GM18499 (cell line): ENCODE results near the gene ADGRL3.
"Not testable (repeated sequence)": the region's sequence is repeated elsewhere in the genome, so short reads cannot be mapped to it uniquely, and the experiment has no call there.

Source experiments
- ATAC-seq: cut with Tn5 transposase; IDR thresholded peaks from one replicate; pipeline ENCODE4 v1.9.1; 2021; ENCODE audit warnings: moderate number of reproducible peaks; ENCODE audit not compliant: insufficient read depth, unreplicated experiment

The ADGRL3 gene

GRCh38 chr4:61204353-61205060, 4.4 kb downstream of the ADGRL3 start:
- ATAC-seq = no peak

- no peak for ATAC-seq
These were observed 4.9 kb downstream of the ADGRL3 start for GRCh38 chr4:61205066-61205465.

- not testable (repeated sequence) for ATAC-seq
These were observed 7.0 kb downstream of the ADGRL3 start for GRCh38 chr4:61207156-61207555.

GRCh38 chr4:61210186-61210939, 10.2 kb downstream of the ADGRL3 start:
- ATAC-seq = no peak

GRCh38 chr4:61211781-61212180, 11.7 kb downstream of the ADGRL3 start:
- ATAC-seq = no peak

- ATAC-seq = no peak
These were observed 12.7 kb downstream of the ADGRL3 start for GRCh38 chr4:61212788-61213187.

- no peak for ATAC-seq
These were observed 14.6 kb downstream of the ADGRL3 start for GRCh38 chr4:61214680-61215079.

GRCh38 chr4:61217222-61217621, 17.1 kb downstream of the ADGRL3 start:
- ATAC-seq = no peak

- no peak for ATAC-seq
These were observed 20.4 kb downstream of the ADGRL3 start for GRCh38 chr4:61220556-61220955.

GRCh38 chr4:61223385-61223784, 23.3 kb downstream of the ADGRL3 start:
- ATAC-seq = no peak

- ATAC-seq = no peak
These were observed 24.4 kb downstream of the ADGRL3 start for GRCh38 chr4:61224573-61224972.

GRCh38 chr4:61225656-61226055, 25.5 kb downstream of the ADGRL3 start:
- ATAC-seq = no peak

- ATAC-seq = no peak
These were observed 31.3 kb downstream of the ADGRL3 start for GRCh38 chr4:61231421-61231820.

- no peak for ATAC-seq
These were observed 39.1 kb downstream of the ADGRL3 start for GRCh38 chr4:61239250-61239649.

- ATAC-seq = no peak
These were observed 43.8 kb downstream of the ADGRL3 start for GRCh38 chr4:61243962-61244361.

- no peak for ATAC-seq
These were observed 45.1 kb downstream of the ADGRL3 start for GRCh38 chr4:61245069-61245714.

GRCh38 chr4:61246034-61246433, 45.9 kb downstream of the ADGRL3 start:
- no peak for ATAC-seq

- ATAC-seq = no peak
These were observed 48.6 kb downstream of the ADGRL3 start for GRCh38 chr4:61248705-61249104.

- ATAC-seq = no peak
These were observed 51.0 kb downstream of the ADGRL3 start for GRCh38 chr4:61251129-61251528.

- ATAC-seq = no peak
These were observed 54.3 kb downstream of the ADGRL3 start for GRCh38 chr4:61254406-61254805.

- no peak for ATAC-seq
These were observed 73.1 kb downstream of the ADGRL3 start for GRCh38 chr4:61273233-61273632.
